WTC11 (cell line): ENCODE results near the gene ANKMY1. TPM values are rescaled to one million over a fixed set of nuclear protein-coding genes. Genes with fewer than 3 reads are reported as not detected.
A peak's percentile ranks its signal among the peaks of the same experiment; 100 is the strongest.

Experiments used
- ATAC-seq: fragments of 200-7000 bp; cut with Tn5 transposase; 2 replicates; pipeline ENCODE4 v1.10.0; 2021; ENCODE audit warnings: mild to moderate bottlenecking, moderate library complexity
- CTCF ChIA-PET: fragments of 300-600 bp; sonication (Branson Sonifier 250); formaldehyde crosslinking; loops from one replicate; lab custom pipeline; 2021; ENCODE audit warnings: antibody characterized with exemption; lab: Charles Lee
- POLR2A ChIA-PET: fragments of 350-600 bp; sonication (Branson Sonifier 250); formaldehyde crosslinking; loops from one replicate; lab custom pipeline; 2021; ENCODE audit warnings: antibody characterized with exemption; lab: Charles Lee
- DNase-seq: peaks from one replicate; pipeline ENCODE4 v3.0.0; 2021; ENCODE audit warnings: low spot score
- H3K27ac Mint-ChIP-seq: 2 replicates; pipeline ENCODE4 v1.8.0; 2021; ENCODE audit warnings: mixed read lengths
- H3K27me3 Mint-ChIP-seq: 2 replicates; pipeline ENCODE4 v1.8.0; 2021; ENCODE audit warnings: low read depth, mild to moderate bottlenecking, moderate library complexity, mixed read lengths
- H3K36me3 Mint-ChIP-seq: 2 replicates; pipeline ENCODE4 v1.8.0; 2021; ENCODE audit warnings: mixed read lengths
- H3K4me1 Mint-ChIP-seq: 2 replicates; pipeline ENCODE4 v1.8.0; 2022; ENCODE audit warnings: mixed read lengths
- H3K4me3 Mint-ChIP-seq: 2 replicates; pipeline ENCODE4 v1.8.0; 2021; ENCODE audit warnings: mild to moderate bottlenecking, moderate library complexity, mixed read lengths
- H3K9me3 Mint-ChIP-seq: 2 replicates; pipeline ENCODE4 v1.8.0; 2021; ENCODE audit warnings: mixed read lengths
- AFF4 ChIP-seq: sonication (generic); formaldehyde crosslinking; IDR thresholded peaks from 2 replicates; pipeline ENCODE4 v1.8.1; 2023; ENCODE audit warnings: mild to moderate bottlenecking, missing genetic modification reagents, borderline replicate concordance
- ATF3 ChIP-seq: sonication (generic); formaldehyde crosslinking; conservative IDR thresholded peaks from 2 replicates; pipeline ENCODE4 v1.8.1; 2022; ENCODE audit warnings: mild to moderate bottlenecking, missing genetic modification reagents
- ATF6 ChIP-seq: sonication (generic); formaldehyde crosslinking; IDR thresholded peaks from 2 replicates; pipeline ENCODE4 v1.8.1; 2023; ENCODE audit warnings: mild to moderate bottlenecking, missing genetic modification reagents
- E2F5 ChIP-seq: sonication (generic); formaldehyde crosslinking; IDR thresholded peaks from 2 replicates; pipeline ENCODE4 v1.8.1; 2022; ENCODE audit warnings: mild to moderate bottlenecking, moderate library complexity, missing genetic modification reagents
- ETV6 ChIP-seq: sonication (generic); formaldehyde crosslinking; IDR thresholded peaks from 2 replicates; pipeline ENCODE4 v1.8.1; 2022; ENCODE audit warnings: mild to moderate bottlenecking, missing genetic modification reagents
- FOXP1 ChIP-seq: sonication (generic); formaldehyde crosslinking; IDR thresholded peaks from 2 replicates; pipeline ENCODE4 v1.8.0; 2022; ENCODE audit warnings: missing genetic modification reagents, mild to moderate bottlenecking, moderate library complexity, borderline replicate concordance
- FOXP4 ChIP-seq: sonication (generic); formaldehyde crosslinking; IDR thresholded peaks from 2 replicates; pipeline ENCODE4 v1.8.0; 2022; ENCODE audit warnings: mild to moderate bottlenecking, missing genetic modification reagents
- GTF2I ChIP-seq: fragments of 250-450 bp; sonication (Bioruptor Pico); conservative IDR thresholded peaks from 2 replicates; pipeline ENCODE4 v1.4.0; 2021; ENCODE audit warnings: mild to moderate bottlenecking
- HMGXB4 ChIP-seq: sonication (generic); formaldehyde crosslinking; IDR thresholded peaks from 2 replicates; pipeline ENCODE4 v1.8.1; 2023; ENCODE audit warnings: mild to moderate bottlenecking, moderate library complexity, missing genetic modification reagents
- JAZF1 ChIP-seq: fragments of 250-450 bp; sonication (Bioruptor Pico); IDR thresholded peaks from 2 replicates; pipeline ENCODE4 v1.9.0; 2021; ENCODE audit warnings: moderate library complexity, mild to moderate bottlenecking, inconsistent platforms
- MLX ChIP-seq: sonication (generic); formaldehyde crosslinking; IDR thresholded peaks from 2 replicates; pipeline ENCODE4 v1.8.1; 2023; ENCODE audit warnings: mild to moderate bottlenecking, missing genetic modification reagents, moderate library complexity
- PRDM15 ChIP-seq: sonication (generic); formaldehyde crosslinking; IDR thresholded peaks from 2 replicates; pipeline ENCODE4 v1.8.0; 2022; ENCODE audit warnings: missing genetic modification reagents
- SMAD4 ChIP-seq: sonication (generic); formaldehyde crosslinking; IDR thresholded peaks from 2 replicates; pipeline ENCODE4 v1.8.0; 2022; ENCODE audit warnings: mild to moderate bottlenecking, missing genetic modification reagents
- TEAD4 ChIP-seq: sonication (generic); formaldehyde crosslinking; IDR thresholded peaks from 2 replicates; pipeline ENCODE4 v1.8.0; 2022; ENCODE audit warnings: mild to moderate bottlenecking, missing genetic modification reagents
- ZNF317 ChIP-seq: sonication (generic); formaldehyde crosslinking; IDR thresholded peaks from 2 replicates; pipeline ENCODE4 v1.8.1; 2023; ENCODE audit warnings: low read depth, mild to moderate bottlenecking, moderate library complexity, missing genetic modification reagents, borderline replicate concordance
- ZNF423 ChIP-seq: fragments of 250-450 bp; sonication (Bioruptor Pico); IDR thresholded peaks from 2 replicates; pipeline ENCODE4 v2.1.2; 2022; ENCODE audit warnings: mild to moderate bottlenecking, moderate library complexity
- total RNA-seq: library from RNA; stranded (reverse); gene quantifications from 3 replicates; pipeline ENCODE4 v1.2.3, GENCODE V29; 2021

The ANKMY1 gene
- total RNA-seq, 1 experiment from 2014 or later: 4.6 TPM

GRCh38 chr2:240479111-240479501 lies 78.7 kb downstream of the ANKMY1 start (continued):
- TF ChIP-seq PRDM15: no peak
- no peak for TF ChIP-seq GTF2I
- TF ChIP-seq ATF3 (CRISPR knock-in tag): no peak

GRCh38 chr2:240478346-240479110 lies 79.3 kb downstream of the ANKMY1 start:
- Mint-ChIP-seq H3K27me3 (peaks cover 31% of the 10 kb centered on the region), H3K4me1 (no peaks in the 10 kb centered on the region), H3K4me3 (no peak overlapping the region), H3K9me3 (peaks cover 13% of the 10 kb centered on the region), H3K27ac (no peak overlapping the region), H3K36me3 (no peaks in the 10 kb centered on the region)
- no peak for TF ChIP-seq SMAD4 (CRISPR knock-in tag)
- TF ChIP-seq HMGXB4 (CRISPR knock-in tag): no peak
- no peak for TF ChIP-seq JAZF1
- DNase-seq: peak; percentile 5
- CTCF ChIA-PET: interaction anchor here (1.2 to 1.3 kb wide), 2 partner anchors 19 to 36 kb away, joined by 3 read pairs; no protein-coding TSS in a partner anchor
- ATAC-seq: no peak
- POLR2A ChIA-PET: no interaction called here

- peaks cover 17% of the 10 kb centered on the region for H3K9me3 Mint-ChIP-seq
- no peak for DNase-seq
- ATAC-seq: no peak
- H3K36me3 Mint-ChIP-seq: no peaks in the 10 kb centered on the region; the same call in 1 of the 2 replicates
- CTCF ChIA-PET: interaction anchor here (1.2 kb wide), 1 partner anchor 19 kb away, joined by 3 read pairs; no protein-coding TSS in a partner anchor
- H3K4me1 Mint-ChIP-seq: no peaks in the 10 kb centered on the region
- TF ChIP-seq ZNF317: no peak
- no peak for TF ChIP-seq E2F5 (CRISPR knock-in tag)
- TF ChIP-seq FOXP4: no peak
- TF ChIP-seq AFF4 (CRISPR knock-in tag): no peak
- TF ChIP-seq ZNF423 (CRISPR knock-in tag): no peak
- no peak for TF ChIP-seq MLX (CRISPR knock-in tag)
- TF ChIP-seq TEAD4 (CRISPR knock-in tag): no peak
- TF ChIP-seq ETV6: no peak
- no peak for TF ChIP-seq FOXP1
- no peak for TF ChIP-seq ATF6 (CRISPR knock-in tag)
- no peak overlapping the region for H3K4me3 Mint-ChIP-seq
- POLR2A ChIA-PET: no interaction called here
- no peak overlapping the region for H3K27ac Mint-ChIP-seq
- H3K27me3 Mint-ChIP-seq: peaks cover 36% of the 10 kb centered on the region
Observed at GRCh38 chr2:240477916-240478315, 79.9 kb downstream of the ANKMY1 start.
